ENCODE data around the gene PPP2R5D.

- TF ChIP-seq POLR2A (IDR thresholded peaks at IDR 0.05) = no peak
- no peak for TF ChIP-seq CTCF (IDR thresholded peaks at IDR 0.05)
Observed at GRCh38 chr6:43019152-43019551, 34.8 kb downstream of the PPP2R5D start.

Data from uterus (tissue), 2 donors.